DLD1 (cell line): Measurements from ENCODE around the gene RPA3.
"Not testable (repeated sequence)": the region's sequence is repeated elsewhere in the genome, so short reads cannot be mapped to it uniquely, and the experiment has no call there.

Source experiments
- in situ Hi-C: cut with HindIII; loops from 2 replicates; pipeline ENCODE4 v1.10.0; 2017; ENCODE audit warnings: low sequenced_read_pairs

RPA3 gene

DNA sequence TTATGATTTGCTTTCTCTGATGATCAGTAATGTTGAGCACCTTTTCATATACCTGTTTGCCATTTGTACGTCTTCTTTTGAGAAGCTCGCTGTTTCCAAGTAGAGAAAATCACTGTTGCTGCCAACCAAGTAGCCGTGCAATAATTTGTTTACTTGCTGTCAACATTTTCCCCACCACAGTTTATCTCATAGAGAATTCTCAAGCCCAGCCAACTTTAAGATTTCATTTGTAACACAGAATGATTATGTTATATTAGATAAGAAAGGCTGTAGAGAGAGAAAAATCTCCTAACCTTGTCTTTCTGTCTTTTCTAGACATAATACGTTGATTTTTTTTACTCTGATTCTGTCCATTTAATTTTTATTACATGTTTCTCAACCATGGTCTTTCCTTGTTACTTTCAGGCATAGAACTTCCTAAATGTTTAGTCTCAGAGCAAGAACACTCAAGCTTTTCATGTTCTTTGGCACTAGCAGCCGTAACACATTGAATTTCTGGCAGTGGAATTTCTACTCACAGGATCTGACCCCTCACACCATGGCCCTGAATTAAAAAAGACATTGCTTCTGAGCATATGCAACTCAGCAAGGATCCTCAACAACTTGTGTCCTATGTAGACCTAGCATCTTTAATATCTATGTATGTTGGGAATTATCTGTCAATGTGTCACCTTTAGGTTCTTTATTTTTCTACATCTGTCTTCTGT, 23.1 kb downstream of the RPA3 start:
- in situ Hi-C loops = no loop called here

- in situ Hi-C loops = no loop called here
Observed at GRCh38 chr7:7694542-7694941, 23.9 kb downstream of the RPA3 start.

- in situ Hi-C loops = no loop called here
Observed at GRCh38 chr7:7693881-7694280, 24.5 kb downstream of the RPA3 start.

- in situ Hi-C loops = no loop called here
Observed at GRCh38 chr7:7688956-7689355, 29.5 kb downstream of the RPA3 start.

DNA sequence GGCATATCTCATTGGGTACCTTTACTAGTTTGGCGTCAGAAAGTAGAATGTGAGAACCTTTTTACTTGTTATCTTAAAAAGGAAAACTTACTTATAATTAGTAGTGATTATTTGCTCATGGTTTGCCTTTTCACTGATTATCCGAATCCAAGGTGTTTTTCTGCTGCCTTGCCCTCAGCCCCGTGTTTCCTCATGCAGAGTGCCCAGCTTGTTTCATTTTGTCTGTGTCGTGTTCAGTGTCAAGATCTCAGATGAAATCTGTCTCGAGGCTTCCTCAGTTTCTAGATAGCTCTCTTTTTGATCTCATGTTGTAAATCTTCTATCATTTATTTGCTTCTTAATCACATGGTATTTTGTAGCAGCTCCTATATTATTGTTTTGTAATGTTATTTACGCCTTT, 30.1 kb downstream of the RPA3 start:
- in situ Hi-C loops = no loop called here

GRCh38 chr7:7687800-7688199, 30.6 kb downstream of the RPA3 start:
- in situ Hi-C loops = no loop called here

GRCh38 chr7:7686811-7687508, 31.4 kb downstream of the RPA3 start:
- in situ Hi-C loops = no loop called here

GRCh38 chr7:7682861-7683260, 35.5 kb downstream of the RPA3 start:
- in situ Hi-C loops = no loop called here

- in situ Hi-C loops = no loop called here
Observed at GRCh38 chr7:7681936-7682329, 36.5 kb downstream of the RPA3 start.

- in situ Hi-C loops = no loop called here
Observed at GRCh38 chr7:7681191-7681935, 37.0 kb downstream of the RPA3 start.

- in situ Hi-C loops = not testable (repeated sequence)
Observed at GRCh38 chr7:7679640-7680039, 38.8 kb downstream of the RPA3 start.

- in situ Hi-C loops = no loop called here
Observed at GRCh38 chr7:7675686-7676085, 42.7 kb downstream of the RPA3 start.

DNA sequence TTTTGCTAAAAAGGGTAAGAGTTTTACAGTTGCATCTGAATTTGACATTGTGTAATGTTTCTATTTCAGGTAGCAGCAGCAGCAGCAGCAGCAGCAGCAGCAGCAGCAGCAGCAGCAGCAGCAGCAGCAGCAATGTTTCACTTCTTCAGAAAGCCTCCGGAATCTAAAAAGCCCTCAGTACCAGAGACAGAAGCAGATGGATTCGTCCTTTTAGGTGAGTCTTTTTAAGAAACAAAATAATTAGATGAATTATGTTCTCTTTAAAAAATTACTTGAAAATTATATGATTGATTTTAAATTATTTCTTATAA, 45.2 kb downstream of the RPA3 start:
- in situ Hi-C loops = no loop called here

GRCh38 chr7:7672545-7673239, 45.7 kb downstream of the RPA3 start:
- in situ Hi-C loops = no loop called here

GRCh38 chr7:7671361-7671760, 47.0 kb downstream of the RPA3 start:
- in situ Hi-C loops = no loop called here

DNA sequence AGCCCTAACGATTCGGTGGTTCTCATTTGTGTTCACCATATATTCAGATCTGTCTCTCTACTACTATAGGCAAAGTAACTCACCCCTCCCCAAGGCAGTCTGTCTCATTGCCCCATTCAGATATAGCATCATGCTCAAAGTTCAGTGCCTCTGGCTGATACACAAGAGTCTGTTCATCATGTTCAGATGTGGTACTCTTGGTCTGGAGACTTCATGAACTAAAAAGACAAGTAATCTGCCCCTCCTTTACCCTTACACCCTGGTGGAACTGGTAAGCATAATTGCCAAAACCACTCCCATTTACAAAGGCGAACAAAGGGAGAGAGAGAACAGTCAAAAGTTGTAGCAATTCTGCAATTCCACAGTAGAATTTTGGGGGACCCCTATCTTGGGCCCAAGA, 47.9 kb downstream of the RPA3 start:
- in situ Hi-C loops = no loop called here

DNA sequence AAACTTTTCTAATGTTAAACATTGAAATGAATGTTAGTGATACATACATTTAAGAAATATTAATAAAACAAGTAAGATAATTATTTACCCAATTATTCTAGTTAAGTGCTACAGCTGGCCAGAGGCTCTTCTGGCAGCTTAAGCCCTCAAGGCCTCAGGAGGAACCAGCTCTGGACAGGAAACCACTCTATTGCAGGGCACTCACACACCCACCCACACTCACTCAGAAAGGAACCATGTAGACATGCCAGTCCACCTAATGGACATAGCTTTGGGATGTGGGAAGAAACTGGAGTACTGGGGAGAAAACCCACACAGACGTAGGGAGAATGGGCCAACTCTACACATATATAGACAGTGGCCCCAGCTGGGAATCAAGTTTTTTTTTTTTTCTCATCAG, 49.7 kb downstream of the RPA3 start:
- in situ Hi-C loops = no loop called here

- in situ Hi-C loops = no loop called here
Observed at GRCh38 chr7:7667187-7667586, 51.2 kb downstream of the RPA3 start.

DNA sequence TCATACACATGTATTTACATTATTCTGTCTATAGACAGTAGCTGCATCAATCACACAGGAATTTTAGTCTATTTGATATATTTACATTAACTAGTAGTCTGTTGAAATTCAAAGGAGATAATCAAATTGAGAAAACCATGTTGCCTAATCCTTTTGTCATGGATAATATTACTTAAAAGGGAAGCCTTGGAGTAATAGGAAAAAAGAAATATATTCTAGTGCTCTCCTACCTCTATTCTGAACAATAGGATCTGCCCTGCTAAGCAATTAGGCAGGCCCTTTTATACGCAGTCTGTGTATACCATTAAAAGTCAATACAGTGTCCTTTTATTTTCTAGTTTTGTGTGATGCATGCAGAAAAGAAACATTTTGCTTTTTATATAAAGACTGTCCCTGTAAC, 53.4 kb downstream of the RPA3 start:
- in situ Hi-C loops = no loop called here

GRCh38 chr7:7664291-7664690, 54.1 kb downstream of the RPA3 start:
- in situ Hi-C loops = no loop called here

DNA sequence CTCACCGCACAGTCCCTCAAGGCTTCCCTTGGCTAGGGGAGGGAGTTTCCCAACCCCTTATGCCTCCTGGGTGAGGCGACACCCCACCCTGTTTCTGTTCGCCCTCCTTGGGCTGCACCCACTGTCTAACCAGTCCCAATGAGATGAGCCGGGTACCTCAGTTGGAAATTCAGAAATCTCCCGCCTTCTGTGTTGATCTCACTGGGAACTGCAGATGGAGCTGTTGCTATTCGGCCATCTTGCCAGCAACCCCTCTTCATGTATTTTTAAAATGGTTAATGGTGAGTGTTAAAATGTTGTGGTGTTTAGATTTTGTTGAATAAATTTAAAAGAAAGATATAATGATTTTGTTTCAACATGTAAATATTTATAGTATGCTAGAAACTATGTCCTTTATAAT, 55.9 kb downstream of the RPA3 start:
- in situ Hi-C loops = no loop called here

DNA sequence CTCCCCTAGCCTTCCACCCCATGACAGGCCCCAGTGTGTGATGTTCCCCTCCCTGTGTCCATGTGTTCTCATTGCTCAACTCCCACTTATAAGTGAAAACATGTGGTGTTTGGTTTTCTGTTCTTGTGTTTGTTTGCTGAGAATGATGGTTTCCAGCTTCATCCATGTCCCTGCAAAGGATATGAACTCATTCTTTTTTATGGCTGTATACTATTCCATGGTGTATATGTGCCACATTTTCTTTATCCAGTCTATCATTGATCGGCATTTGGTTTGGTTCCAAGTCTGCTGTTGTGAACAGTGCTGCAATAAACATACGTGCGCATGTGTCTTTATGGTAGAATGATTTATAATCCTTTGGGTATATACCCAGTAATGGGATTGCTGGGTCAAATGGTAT, 61.9 kb downstream of the RPA3 start:
- in situ Hi-C loops = not testable (repeated sequence)
